Ishikawa (cell line): ENCODE data around the gene RNF8.

Source experiments
- CEBPB ChIP-seq: IDR thresholded peaks from 2 replicates; pipeline ENCODE4 v1.6.1; 2012
- CREB1 ChIP-seq: IDR thresholded peaks from 2 replicates; pipeline ENCODE4 v1.6.1; 2012; ENCODE audit warnings: low read depth
- EGR1 ChIP-seq: IDR thresholded peaks from 2 replicates; pipeline ENCODE4 v1.6.1; 2012
- EP300 ChIP-seq: IDR thresholded peaks from 2 replicates; pipeline ENCODE4 v1.6.1; 2012; ENCODE audit warnings: borderline replicate concordance
- FOXM1 ChIP-seq: IDR thresholded peaks from 2 replicates; pipeline ENCODE4 v1.6.1; 2012; ENCODE audit warnings: low read depth, borderline replicate concordance
- NFIC ChIP-seq: IDR thresholded peaks from 2 replicates; pipeline ENCODE4 v1.6.1; 2012
- RAD21 ChIP-seq: IDR thresholded peaks from 2 replicates; pipeline ENCODE4 v1.6.1; 2012; ENCODE audit warnings: low read depth
- TAF1 ChIP-seq: IDR thresholded peaks from 2 replicates; pipeline ENCODE4 v1.6.1; 2012; ENCODE audit warnings: low read depth, mild to moderate bottlenecking
- TCF12 ChIP-seq: IDR thresholded peaks from 2 replicates; pipeline ENCODE4 v1.6.1; 2012; ENCODE audit warnings: low read depth
- TEAD4 ChIP-seq: IDR thresholded peaks from 2 replicates; pipeline ENCODE4 v1.6.1; 2012
- YY1 ChIP-seq: IDR thresholded peaks from 2 replicates; pipeline ENCODE4 v1.6.1; 2012; ENCODE audit warnings: low read depth
- ZBTB7A ChIP-seq: IDR thresholded peaks from 2 replicates; pipeline ENCODE4 v1.6.1; 2012; ENCODE audit warnings: low read depth
- TF ChIP-seq, protein P1 (sequence below): IDR thresholded peaks from 2 replicates; pipeline ENCODE4 v1.6.1; 2012
- TF ChIP-seq, protein P2 (sequence below): IDR thresholded peaks from 2 replicates; pipeline ENCODE4 v1.6.1; 2012; ENCODE audit warnings: low read depth, mild to moderate bottlenecking
- TF ChIP-seq, protein P3 (sequence below): IDR thresholded peaks from 2 replicates; pipeline ENCODE4 v1.6.1; 2012

RNF8 gene

DNA sequence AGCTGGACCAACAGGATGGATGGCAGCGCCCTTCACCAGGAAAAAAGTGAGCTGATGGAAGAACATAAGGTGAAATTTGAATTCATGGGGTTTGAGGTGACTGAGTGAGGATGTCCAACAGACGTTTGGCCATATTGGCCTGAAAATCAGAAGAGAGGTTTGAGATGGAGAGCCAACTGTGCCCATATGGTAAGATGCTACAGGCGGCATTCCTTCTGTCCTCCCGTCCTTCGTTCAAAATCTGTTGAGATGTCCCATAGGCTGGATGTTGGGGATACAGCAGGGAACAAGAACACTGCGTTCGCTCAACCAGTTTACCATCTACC, 78.8 kb downstream of the RNF8 start:
- TF ChIP-seq RAD21, result no peak
- TF ChIP-seq NFIC, result no peak
- TF ChIP-seq CREB1, result no peak
- TF ChIP-seq EGR1, result no peak
- TF ChIP-seq, protein P1, sequence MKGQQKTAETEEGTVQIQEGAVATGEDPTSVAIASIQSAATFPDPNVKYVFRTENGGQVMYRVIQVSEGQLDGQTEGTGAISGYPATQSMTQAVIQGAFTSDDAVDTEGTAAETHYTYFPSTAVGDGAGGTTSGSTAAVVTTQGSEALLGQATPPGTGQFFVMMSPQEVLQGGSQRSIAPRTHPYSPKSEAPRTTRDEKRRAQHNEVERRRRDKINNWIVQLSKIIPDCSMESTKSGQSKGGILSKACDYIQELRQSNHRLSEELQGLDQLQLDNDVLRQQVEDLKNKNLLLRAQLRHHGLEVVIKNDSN, result no peak
- TF ChIP-seq TEAD4, result no peak
- TF ChIP-seq FOXM1, result no peak
- no peak for TF ChIP-seq TCF12
- no peak for TF ChIP-seq TAF1

DNA sequence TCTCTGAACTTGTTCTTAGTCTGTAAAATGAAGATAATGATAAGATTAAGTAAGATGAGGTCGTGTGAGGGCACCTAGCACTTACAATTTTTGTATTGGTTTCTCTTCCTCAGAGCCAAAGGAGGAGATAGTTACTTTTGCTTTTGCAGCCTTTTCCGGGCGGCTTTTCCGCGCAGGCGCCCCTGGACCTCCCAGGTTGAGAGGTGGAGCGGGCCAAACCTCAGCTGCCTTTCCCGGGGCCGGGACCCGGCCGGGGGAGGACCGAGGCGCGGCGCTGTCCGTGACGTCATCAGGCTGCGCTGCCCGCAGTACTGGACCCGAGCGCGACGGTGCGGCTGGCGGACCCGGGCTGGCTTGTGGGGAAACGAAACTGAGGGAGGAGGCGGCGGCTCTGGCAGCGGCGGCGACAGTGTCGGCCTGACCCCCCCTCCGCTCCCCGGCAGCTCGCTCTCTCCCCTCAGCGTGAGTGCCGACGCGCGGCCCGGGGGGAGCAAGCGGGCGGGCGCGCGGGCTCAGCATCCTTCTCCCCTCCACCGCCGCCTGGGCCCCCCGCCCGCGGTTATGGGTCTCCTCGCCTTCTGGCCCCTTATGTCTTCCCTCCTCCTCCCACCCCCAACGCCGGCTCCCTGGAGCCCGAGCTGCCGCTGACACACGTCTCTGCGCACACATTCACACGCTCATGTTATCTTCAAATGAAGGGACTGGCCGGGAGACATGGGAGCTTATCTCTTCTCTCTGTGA, 79.3 kb downstream of the RNF8 start, which contains the start of gene CMTR1:
CMTR1 (plus strand) TSS at position 306 of the 741 bp plus-strand sequence. CDS start 2,409 bp downstream, outside the sequence.
- TF ChIP-seq YY1 (peak; percentile 45; the same call in 1 of the 2 replicates), TAF1 (peak; percentile 80), CREB1 (peak; percentile 93), TEAD4 (0 out of 2 replicates have a peak, but pooled peaks have one; percentile 25), TCF12 (peak; percentile 65; the same call in 1 of the 2 replicates), RAD21 (no peak), FOXM1 (no peak), ZBTB7A (peak; percentile 63)
- TF ChIP-seq, protein P1, result no peak
- TF ChIP-seq, protein P2, sequence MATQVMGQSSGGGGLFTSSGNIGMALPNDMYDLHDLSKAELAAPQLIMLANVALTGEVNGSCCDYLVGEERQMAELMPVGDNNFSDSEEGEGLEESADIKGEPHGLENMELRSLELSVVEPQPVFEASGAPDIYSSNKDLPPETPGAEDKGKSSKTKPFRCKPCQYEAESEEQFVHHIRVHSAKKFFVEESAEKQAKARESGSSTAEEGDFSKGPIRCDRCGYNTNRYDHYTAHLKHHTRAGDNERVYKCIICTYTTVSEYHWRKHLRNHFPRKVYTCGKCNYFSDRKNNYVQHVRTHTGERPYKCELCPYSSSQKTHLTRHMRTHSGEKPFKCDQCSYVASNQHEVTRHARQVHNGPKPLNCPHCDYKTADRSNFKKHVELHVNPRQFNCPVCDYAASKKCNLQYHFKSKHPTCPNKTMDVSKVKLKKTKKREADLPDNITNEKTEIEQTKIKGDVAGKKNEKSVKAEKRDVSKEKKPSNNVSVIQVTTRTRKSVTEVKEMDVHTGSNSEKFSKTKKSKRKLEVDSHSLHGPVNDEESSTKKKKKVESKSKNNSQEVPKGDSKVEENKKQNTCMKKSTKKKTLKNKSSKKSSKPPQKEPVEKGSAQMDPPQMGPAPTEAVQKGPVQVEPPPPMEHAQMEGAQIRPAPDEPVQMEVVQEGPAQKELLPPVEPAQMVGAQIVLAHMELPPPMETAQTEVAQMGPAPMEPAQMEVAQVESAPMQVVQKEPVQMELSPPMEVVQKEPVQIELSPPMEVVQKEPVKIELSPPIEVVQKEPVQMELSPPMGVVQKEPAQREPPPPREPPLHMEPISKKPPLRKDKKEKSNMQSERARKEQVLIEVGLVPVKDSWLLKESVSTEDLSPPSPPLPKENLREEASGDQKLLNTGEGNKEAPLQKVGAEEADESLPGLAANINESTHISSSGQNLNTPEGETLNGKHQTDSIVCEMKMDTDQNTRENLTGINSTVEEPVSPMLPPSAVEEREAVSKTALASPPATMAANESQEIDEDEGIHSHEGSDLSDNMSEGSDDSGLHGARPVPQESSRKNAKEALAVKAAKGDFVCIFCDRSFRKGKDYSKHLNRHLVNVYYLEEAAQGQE, result 0 out of 2 replicates have a peak, but pooled peaks have one; percentile 33
- TF ChIP-seq, protein P3, sequence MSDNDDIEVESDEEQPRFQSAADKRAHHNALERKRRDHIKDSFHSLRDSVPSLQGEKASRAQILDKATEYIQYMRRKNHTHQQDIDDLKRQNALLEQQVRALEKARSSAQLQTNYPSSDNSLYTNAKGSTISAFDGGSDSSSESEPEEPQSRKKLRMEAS, result peak; percentile 53; the same call in 1 of the 2 replicates

DNA sequence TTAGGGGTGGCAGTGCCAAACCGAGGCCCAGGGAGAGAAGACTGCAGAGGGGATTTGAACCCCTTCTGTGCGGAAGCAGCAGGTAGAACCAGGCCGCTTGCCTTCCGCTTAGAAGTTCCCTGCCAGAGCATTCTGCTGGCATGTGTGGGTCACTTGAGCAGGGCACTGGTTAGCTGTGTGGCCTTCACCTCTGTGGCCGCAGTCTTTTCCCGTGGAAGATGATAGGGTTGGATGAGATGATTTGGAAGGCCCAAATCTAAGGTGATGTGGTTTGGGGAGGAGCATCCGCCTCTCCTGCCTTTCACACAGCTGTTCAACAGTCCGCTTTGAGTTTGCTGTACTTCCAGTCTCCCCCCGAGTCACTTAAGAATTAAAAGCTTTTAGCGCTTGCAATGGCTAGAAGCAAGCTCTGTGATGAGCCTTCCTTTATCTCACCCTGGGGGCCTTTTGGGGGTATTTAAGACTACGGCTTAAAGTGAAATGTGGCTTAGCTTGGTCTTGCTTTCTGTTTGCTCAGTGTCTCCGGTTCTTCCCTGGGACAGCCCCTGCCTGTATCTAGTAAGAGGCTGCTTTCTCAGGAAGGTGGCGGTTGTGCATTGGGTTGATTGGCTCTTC, 80.0 kb downstream of the RNF8 start:
- TF ChIP-seq TCF12 (no peak), EGR1 (no peak), RAD21 (no peak), YY1 (no peak), TEAD4 (no peak), EP300 (no peak), CEBPB (no peak), CREB1 (no peak), NFIC (no peak), FOXM1 (no peak)
- TF ChIP-seq, protein P1, result no peak
- TF ChIP-seq, protein P3, result no peak
- TF ChIP-seq, protein P2, result no peak

DNA sequence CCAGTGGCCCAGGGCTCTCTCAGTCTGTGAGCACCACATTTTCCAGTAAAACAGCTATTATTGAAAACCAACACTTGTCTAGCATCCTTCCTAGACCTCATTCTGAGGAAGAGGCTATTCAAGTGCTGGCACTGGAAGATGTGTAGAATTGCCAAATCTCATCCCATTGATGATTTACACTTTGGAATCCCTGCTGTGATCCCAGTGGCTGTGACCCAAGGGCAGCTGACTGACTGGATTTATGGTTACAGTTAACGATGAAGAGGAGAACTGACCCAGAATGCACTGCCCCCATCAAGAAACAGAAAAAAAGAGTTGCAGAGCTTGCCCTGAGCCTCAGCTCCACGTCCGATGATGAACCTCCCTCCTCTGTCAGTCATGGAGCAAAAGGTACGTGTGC, 81.6 kb downstream of the RNF8 start:
- TF ChIP-seq FOXM1 (no peak), ZBTB7A (no peak), RAD21 (no peak), TAF1 (no peak), CEBPB (no peak), NFIC (no peak), EGR1 (no peak), TEAD4 (no peak), TCF12 (no peak), CREB1 (no peak), EP300 (no peak), YY1 (no peak)
- TF ChIP-seq, protein P3, result no peak
- TF ChIP-seq, protein P1, result no peak
- TF ChIP-seq, protein P2, result no peak
